ENCODE measurements around the gene INAFM2. TPM values are rescaled to one million over a fixed set of nuclear protein-coding genes. Genes with fewer than 3 reads are reported as not detected.

Gene INAFM2
- total and polyA plus RNA-seq, 2 donors (not counting 3 experiments of a cell fraction or from before 2014, with no cell fraction given) = 10.4 to 24.1 TPM

DNA sequence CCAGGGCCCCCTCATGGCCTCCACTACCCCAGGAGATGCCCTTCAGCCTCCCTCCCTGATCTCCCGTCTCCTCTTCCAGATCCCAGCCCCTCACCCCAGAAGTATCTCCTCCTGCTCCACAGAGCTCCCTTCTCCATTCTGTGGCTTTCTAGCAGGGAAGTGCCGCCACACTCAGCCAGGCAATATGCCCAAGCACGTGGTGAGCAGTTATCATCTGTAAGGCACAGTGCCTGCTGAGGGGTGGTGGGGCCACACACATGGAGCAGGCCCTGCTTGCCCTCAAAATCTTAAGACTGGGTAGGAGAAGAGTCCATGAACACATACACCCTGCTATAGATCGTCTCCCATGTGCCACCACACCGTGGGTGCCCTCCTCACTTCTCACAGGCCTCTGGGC lies 25.0 kb downstream of the INAFM2 start:
- Histone ChIP-seq H3K27me3 (ENCODE audit: control insufficient read depth in 2 of 2, insufficient read depth in 2 of 2, low read length in 2 of 2) (peaks cover 1 to 6% of the 10 kb centered on the region in 2 experiments), H4K20me1 (replicated peaks; ENCODE audit: control insufficient read depth, extremely low read depth, insufficient read depth, low read length) (no peaks in the 10 kb centered on the region), H3K9me3 (replicated peaks; ENCODE audit: control insufficient read depth, insufficient read depth, low read length) (no peaks in the 10 kb centered on the region), H3K4me1 (ENCODE audit: control insufficient read depth, extremely low read depth, insufficient read depth, low read length) (peaks cover 12% of the 10 kb centered on the region), H3K36me3 (ENCODE audit: control insufficient read depth in 2 of 2, extremely low read depth in 1 of 2, insufficient read depth in 2 of 2, low read length in 2 of 2) (no peaks in the 10 kb centered on the region), H3K9me1 (replicated peaks; ENCODE audit: control insufficient read depth, extremely low read depth, insufficient read depth, low read length) (no peaks in the 10 kb centered on the region), H3K4me3 (replicated peaks in 1 of 3; ENCODE audit: insufficient read depth in 1 of 3, low read depth in 1 of 3, low read length in 3 of 3) (no peak overlapping the region), H3K27ac (ENCODE audit: insufficient read depth, low read depth, low read length) (no peak overlapping the region), H3K9ac (replicated peaks; ENCODE audit: extremely low read depth, insufficient read depth, low read length) (no peak overlapping the region), H2AFZ (ENCODE audit: low read depth, low read length) (no peak overlapping the region), H3K4me2 (ENCODE audit: insufficient read depth, low read length) (no peak overlapping the region), H3K79me2 (ENCODE audit: control insufficient read depth, insufficient read depth, low read length) (no peaks in the 10 kb centered on the region)
- CTCF ChIA-PET = no interaction called here
- TF ChIP-seq FOS (IDR thresholded peaks at IDR 0.05; ENCODE audit: borderline replicate concordance, insufficient read depth, low read length) (no peak), GATA2 (IDR thresholded peaks at IDR 0.05; ENCODE audit: insufficient read depth, insufficient read length, low read depth, low read length) (no peak), EZH2 (IDR thresholded peaks at IDR 0.05; ENCODE audit: borderline replicate concordance, low read depth, low read length, severe bottlenecking) (no peak)
- POLR2A ChIA-PET = no interaction called here
- dilution Hi-C loops (cut with MboI; ENCODE audit: extremely low pct_ligation_motif_present, low sequenced_read_pairs) (no loop called here), intact Hi-C loops (cut with micrococcal nuclease) (no loop called here)
- no peak for FAIRE-seq
- no peak for DNase-seq (ENCODE audit: low read depth, low spot score)
- BruUV-seq (replicated peaks) = no TSS peak

GRCh38 chr15:40349163-40349562 lies 25.7 kb downstream of the INAFM2 start:
- BruUV-seq (replicated peaks) = no TSS peak
- Histone ChIP-seq H3K27ac (ENCODE audit: insufficient read depth, low read depth, low read length) (no peak overlapping the region), H3K4me3 (replicated peaks in 1 of 3; ENCODE audit: insufficient read depth in 1 of 3, low read depth in 1 of 3, low read length in 3 of 3) (no peak overlapping the region), H3K79me2 (ENCODE audit: control insufficient read depth, insufficient read depth, low read length) (no peaks in the 10 kb centered on the region), H3K36me3 (ENCODE audit: control insufficient read depth in 2 of 2, extremely low read depth in 1 of 2, insufficient read depth in 2 of 2, low read length in 2 of 2) (no peaks in the 10 kb centered on the region), H2AFZ (ENCODE audit: low read depth, low read length) (no peak overlapping the region), H3K4me1 (ENCODE audit: control insufficient read depth, extremely low read depth, insufficient read depth, low read length) (peaks cover 7% of the 10 kb centered on the region), H4K20me1 (replicated peaks; ENCODE audit: control insufficient read depth, extremely low read depth, insufficient read depth, low read length) (no peaks in the 10 kb centered on the region), H3K4me2 (ENCODE audit: insufficient read depth, low read length) (no peak overlapping the region), H3K9me1 (replicated peaks; ENCODE audit: control insufficient read depth, extremely low read depth, insufficient read depth, low read length) (no peaks in the 10 kb centered on the region), H3K9me3 (replicated peaks; ENCODE audit: control insufficient read depth, insufficient read depth, low read length) (no peaks in the 10 kb centered on the region), H3K27me3 (ENCODE audit: control insufficient read depth in 2 of 2, insufficient read depth in 2 of 2, low read length in 2 of 2) (peaks cover 2 to 6% of the 10 kb centered on the region in 2 experiments), H3K9ac (replicated peaks; ENCODE audit: extremely low read depth, insufficient read depth, low read length) (no peak overlapping the region)
- DNase-seq (ENCODE audit: low read depth, low spot score) (no peak), FAIRE-seq (no peak)
- ChIA-PET POLR2A (no interaction called here), CTCF (no interaction called here)
- dilution Hi-C loops (cut with MboI; ENCODE audit: extremely low pct_ligation_motif_present, low sequenced_read_pairs) = no loop called here
- intact Hi-C loops (cut with micrococcal nuclease) = loop anchor here (1.0 kb wide), 1 partner anchor 70 kb away; no protein-coding TSS in a partner anchor
- TF ChIP-seq, protein P1, sequence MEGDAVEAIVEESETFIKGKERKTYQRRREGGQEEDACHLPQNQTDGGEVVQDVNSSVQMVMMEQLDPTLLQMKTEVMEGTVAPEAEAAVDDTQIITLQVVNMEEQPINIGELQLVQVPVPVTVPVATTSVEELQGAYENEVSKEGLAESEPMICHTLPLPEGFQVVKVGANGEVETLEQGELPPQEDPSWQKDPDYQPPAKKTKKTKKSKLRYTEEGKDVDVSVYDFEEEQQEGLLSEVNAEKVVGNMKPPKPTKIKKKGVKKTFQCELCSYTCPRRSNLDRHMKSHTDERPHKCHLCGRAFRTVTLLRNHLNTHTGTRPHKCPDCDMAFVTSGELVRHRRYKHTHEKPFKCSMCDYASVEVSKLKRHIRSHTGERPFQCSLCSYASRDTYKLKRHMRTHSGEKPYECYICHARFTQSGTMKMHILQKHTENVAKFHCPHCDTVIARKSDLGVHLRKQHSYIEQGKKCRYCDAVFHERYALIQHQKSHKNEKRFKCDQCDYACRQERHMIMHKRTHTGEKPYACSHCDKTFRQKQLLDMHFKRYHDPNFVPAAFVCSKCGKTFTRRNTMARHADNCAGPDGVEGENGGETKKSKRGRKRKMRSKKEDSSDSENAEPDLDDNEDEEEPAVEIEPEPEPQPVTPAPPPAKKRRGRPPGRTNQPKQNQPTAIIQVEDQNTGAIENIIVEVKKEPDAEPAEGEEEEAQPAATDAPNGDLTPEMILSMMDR (IDR thresholded peaks at IDR 0.05; ENCODE audit: extremely low read depth in 1 of 2, insufficient read depth in 1 of 2, low read depth in 1 of 2, low read length in 2 of 2) = no peak
- no peak for TF ChIP-seq FOS (IDR thresholded peaks at IDR 0.05; ENCODE audit: borderline replicate concordance, insufficient read depth, low read length)
- TF ChIP-seq MYC (IDR thresholded peaks at IDR 0.05; ENCODE audit: low read depth, low read length) = no peak
- no peak for TF ChIP-seq MAX (IDR thresholded peaks at IDR 0.05; ENCODE audit: insufficient read depth, insufficient read length)
- TF ChIP-seq POLR2A (IDR thresholded peaks at IDR 0.05; ENCODE audit: low read depth, low read length) = no peak
- TF ChIP-seq JUN (IDR thresholded peaks at IDR 0.05; ENCODE audit: borderline replicate concordance, insufficient read depth, insufficient read length, low read depth) = no peak
- TF ChIP-seq GATA2 (IDR thresholded peaks at IDR 0.05; ENCODE audit: insufficient read depth, insufficient read length, low read depth, low read length) = no peak
